HCT116 (cell line): ENCODE results near the gene TM9SF2. TPM values are rescaled to one million over a fixed set of nuclear protein-coding genes. Genes with fewer than 3 reads are reported as not detected.
A peak's percentile ranks its signal among the peaks of the same experiment; 100 is the strongest.

Experiments used
- ATAC-seq: fragments of 200-7000 bp; cut with Tn5 transposase; 2 replicates; pipeline ENCODE4 v1.9.1; 2020; ENCODE audit warnings: mild to moderate bottlenecking, moderate library complexity
- BruUV-seq: library from RNA; stranded (reverse); fragments of 400-500 nt; replicated peaks from 2 replicates; lab custom pipeline; 2021; lab: Mats Ljungman, UMichigan
- CTCF ChIA-PET: fragments of 300-600 bp; sonication (Branson Sonifier 250); formaldehyde crosslinking; loops from one replicate; lab custom pipeline; 2021; ENCODE audit warnings: antibody characterized with exemption; lab: Charles Lee
- POLR2A ChIA-PET: fragments of 300-600, 350-600 bp; sonication (Branson Sonifier 250); formaldehyde crosslinking; loops from one replicate; lab custom pipeline; 2021; ENCODE audit warnings: antibody characterized with exemption; lab: Charles Lee
- RAD21 ChIA-PET, 2 experiments: fragments of 300-600 bp; sonication (Branson Sonifier 250); formaldehyde crosslinking; loops; one replicate each; lab custom pipeline; 2023; ENCODE audit warnings: low total read pairs in 2 of 2; ENCODE audit not compliant: uncharacterized antibody in 2 of 2, unreplicated experiment in 2 of 2, low non-redundant PET in 1 of 2; lab: Charles Lee
- DNase-seq: peaks from one replicate; pipeline ENCODE4 v3.0.0-alpha.2; 2010; ENCODE audit warnings: low read depth, low spot score
- H2AFZ ChIP-seq: fragments of 200-600 bp; shearing (Covaris generic), sonication (generic); 2 replicates; pipeline ENCODE4 v1.6.1; 2017; ENCODE audit warnings: low read depth, mixed run types, mixed read lengths, antibody characterized with exemption, low read length; ENCODE audit not compliant: poor library complexity, severe bottlenecking
- H3K27ac ChIP-seq: 2 replicates; pipeline ENCODE4 v1.5.1; 2012; ENCODE audit warnings: low read depth, low read length
- H3K27me3 ChIP-seq: fragments of 200-600 bp; sonication (generic); 2 replicates; pipeline ENCODE4 v1.6.1; 2016; ENCODE audit warnings: mixed run types, low read length, mixed read lengths; ENCODE audit not compliant: insufficient read depth
- H3K36me3 ChIP-seq, 2 experiments: fragments of 200-500 bp in 1 of 2; fragments of 200-600 bp in 1 of 2; sonication (Bioruptor generic) in 1 of 2; sonication (generic) in 1 of 2; 2 replicates each; pipeline versions ENCODE4 v1.5.1 to v1.6.1; 2014 to 2016; ENCODE audit warnings: low read length in 2 of 2, inconsistent platforms in 1 of 2, mixed read lengths in 1 of 2, mixed run types in 1 of 2; ENCODE audit not compliant: insufficient read depth in 2 of 2, control insufficient read depth in 1 of 2
- H3K4me1 ChIP-seq, 2 experiments: fragments of 200-600 bp in 1 of 2; sonication (generic) in 1 of 2; 2 replicates each; pipeline versions ENCODE4 v1.5.1 to v1.6.1; 2012 to 2017; ENCODE audit warnings: low read length in 2 of 2, inconsistent platforms in 1 of 2, mild to moderate bottlenecking in 1 of 2, mixed read lengths in 1 of 2, mixed run types in 1 of 2, moderate library complexity in 1 of 2; ENCODE audit not compliant: insufficient read depth in 2 of 2, control insufficient read depth in 1 of 2
- H3K4me2 ChIP-seq: fragments of 200-600 bp; sonication (generic); 2 replicates; pipeline ENCODE4 v1.6.1; 2017; ENCODE audit warnings: mixed run types, low read length, mixed read lengths
- H3K4me3 ChIP-seq, 2 experiments: fragments of 200-600 bp in 1 of 2; sonication (generic) in 1 of 2; replicated peaks in 1 of 2; 2 replicates each; pipeline ENCODE4 v1.5.1; 2011 to 2016; ENCODE audit warnings: low read length in 2 of 2, control low read depth in 1 of 2, low read depth in 1 of 2, mild to moderate bottlenecking in 1 of 2, mixed read lengths in 1 of 2, mixed run types in 1 of 2
- H3K79me2 ChIP-seq: fragments of 200-600 bp; sonication (generic); 2 replicates; pipeline ENCODE4 v1.6.1; 2017; ENCODE audit warnings: mild to moderate bottlenecking, mixed run types, low read length, moderate library complexity, mixed read lengths; ENCODE audit not compliant: insufficient read depth
- H3K9ac ChIP-seq: fragments of 200-600 bp; sonication (generic); 2 replicates; pipeline ENCODE4 v1.6.1; 2016; ENCODE audit warnings: low read length, mixed read lengths
- H3K9me2 ChIP-seq: fragments of 200-600 bp; sonication (generic), shearing (Covaris generic); 2 replicates; pipeline ENCODE4 v1.6.1; 2017; ENCODE audit warnings: mixed run types, mild to moderate bottlenecking, moderate library complexity; ENCODE audit not compliant: insufficient read depth
- H3K9me3 ChIP-seq, 2 experiments: fragments of 200-500 bp in 1 of 2; fragments of 200-600 bp in 1 of 2; sonication (Bioruptor generic) in 1 of 2; sonication (generic) in 1 of 2; 2 replicates each; pipeline ENCODE4 v1.6.1; 2014 to 2017; ENCODE audit warnings: low read length in 2 of 2, mixed read lengths in 2 of 2, inconsistent platforms in 1 of 2, low read depth in 1 of 2, mild to moderate bottlenecking in 1 of 2, mixed run types in 1 of 2, moderate library complexity in 1 of 2; ENCODE audit not compliant: control insufficient read depth in 1 of 2, insufficient read depth in 1 of 2
- H4K20me1 ChIP-seq: fragments of 200-600 bp; sonication (generic), shearing (Covaris generic); 2 replicates; pipeline ENCODE4 v1.6.1; 2017; ENCODE audit warnings: mixed run types, mild to moderate bottlenecking, moderate library complexity; ENCODE audit not compliant: insufficient read depth
- EGR1 ChIP-seq: IDR thresholded peaks from 2 replicates; pipeline ENCODE4 v1.6.1; 2012; ENCODE audit warnings: low read depth
- RAD21 ChIP-seq: IDR thresholded peaks from 2 replicates; pipeline ENCODE4 v1.6.1; 2012; ENCODE audit warnings: low read depth, mild to moderate bottlenecking
- intact Hi-C: fragments of 100-400 bp; cut with micrococcal nuclease; formaldehyde crosslinking; loops from 2 replicates; pipeline ENCODE4 v1.10.0; 2022
- total RNA-seq: library from RNA; stranded (reverse); gene quantifications from one replicate; pipeline ENCODE4 v1.2.1, GENCODE V29; 2021; ENCODE audit not compliant: unreplicated experiment
- TF ChIP-seq, protein P1 (sequence below): IDR thresholded peaks from 2 replicates; pipeline ENCODE4 v1.6.1; 2012
- TF ChIP-seq, protein P2 (sequence below): IDR thresholded peaks from 2 replicates; pipeline ENCODE4 v1.6.1; 2012
- TF ChIP-seq, protein P3 (sequence below), 3 experiments: fragments of 200-600 bp in 1 of 3; sonication (generic) in 1 of 3; IDR thresholded peaks in 2 of 3; conservative IDR thresholded peaks in 1 of 3; 2 replicates each; pipeline ENCODE4 v1.5.1; 2012 to 2017; ENCODE audit warnings: low read depth in 2 of 3, low read length in 2 of 3, antibody characterized with exemption in 1 of 3, borderline replicate concordance in 1 of 3, control low read depth in 1 of 3, mild to moderate bottlenecking in 1 of 3, mixed read lengths in 1 of 3, mixed run types in 1 of 3, moderate library complexity in 1 of 3; ENCODE audit not compliant: insufficient read depth in 1 of 3

Gene TM9SF2
- total RNA-seq, 1 experiment from 2014 or later, result 77.8 TPM

DNA sequence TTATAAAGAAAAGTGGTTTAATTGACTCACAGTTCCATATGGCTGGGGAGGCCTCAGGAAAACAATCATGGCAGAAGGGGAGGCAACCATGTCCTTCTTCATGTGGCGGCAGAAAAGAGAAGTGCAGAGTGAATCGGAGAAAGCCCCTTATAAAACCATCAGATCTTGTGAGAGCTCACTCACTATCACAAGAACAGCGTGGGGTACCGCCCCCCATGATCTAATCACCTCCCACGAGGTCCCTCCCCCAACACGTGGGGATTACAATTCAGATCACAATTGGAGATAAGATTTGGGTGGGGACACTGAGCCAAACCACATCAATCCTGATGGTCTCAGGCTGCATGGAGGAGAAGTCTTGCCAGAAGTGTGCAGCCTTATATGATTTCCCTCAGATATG, 26.0 kb downstream of the TM9SF2 start:
- H3K27ac ChIP-seq, result no peak overlapping the region
- RAD21 ChIA-PET, result no interaction called here
- no peak overlapping the region for H3K4me2 ChIP-seq
- no peak overlapping the region for H2AFZ ChIP-seq
- DNase-seq (no peak), ATAC-seq (no peak)
- no peaks in the 10 kb centered on the region for H3K79me2 ChIP-seq
- no peaks in the 10 kb centered on the region for H3K27me3 ChIP-seq
- CTCF ChIA-PET, result no interaction called here
- POLR2A ChIA-PET, result no interaction called here
- no peaks in the 10 kb centered on the region for H3K9me2 ChIP-seq
- peaks cover 9 to 13% of the 10 kb centered on the region in 2 experiments; a peak in 3 of 4 replicates for H3K36me3 ChIP-seq
- no peak overlapping the region for H3K9ac ChIP-seq
- H3K4me1 ChIP-seq, result no peaks in the 10 kb centered on the region
- no peaks in the 10 kb centered on the region for H3K9me3 ChIP-seq
- TF ChIP-seq, protein P1, sequence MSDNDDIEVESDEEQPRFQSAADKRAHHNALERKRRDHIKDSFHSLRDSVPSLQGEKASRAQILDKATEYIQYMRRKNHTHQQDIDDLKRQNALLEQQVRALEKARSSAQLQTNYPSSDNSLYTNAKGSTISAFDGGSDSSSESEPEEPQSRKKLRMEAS, result no peak
- no peak for TF ChIP-seq EGR1
- TF ChIP-seq, all 23 proteins: peak for 0
- Histone ChIP-seq H3K4me3 (no peak overlapping the region), H4K20me1 (no peaks in the 10 kb centered on the region)
- intact Hi-C loops, result no loop called here
- no TSS peak for BruUV-seq

DNA sequence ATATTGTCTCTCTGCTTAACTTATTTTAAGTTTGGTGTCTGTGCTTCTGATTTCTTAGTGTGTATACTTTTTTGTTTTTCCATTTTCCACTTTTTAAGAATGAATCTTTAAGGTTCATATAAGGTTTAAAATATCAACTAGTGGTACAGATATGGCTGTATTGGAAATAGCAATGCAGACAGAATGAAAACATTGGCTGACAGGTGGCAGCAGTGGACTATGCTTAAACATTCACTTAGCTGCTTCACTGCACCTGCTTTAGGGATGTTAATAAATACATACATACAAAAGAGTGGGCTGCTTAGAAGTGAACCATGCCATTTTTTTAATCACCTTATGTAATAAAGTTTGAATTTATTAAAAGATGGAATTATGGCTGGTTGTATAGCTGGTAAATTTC, 27.3 kb downstream of the TM9SF2 start:
- RAD21 ChIA-PET, result no interaction called here
- no TSS peak for BruUV-seq

More for the DNA sequence above, 27.3 kb downstream of the TM9SF2 start:
- intact Hi-C loops, result no loop called here
- TF ChIP-seq, protein P2, sequence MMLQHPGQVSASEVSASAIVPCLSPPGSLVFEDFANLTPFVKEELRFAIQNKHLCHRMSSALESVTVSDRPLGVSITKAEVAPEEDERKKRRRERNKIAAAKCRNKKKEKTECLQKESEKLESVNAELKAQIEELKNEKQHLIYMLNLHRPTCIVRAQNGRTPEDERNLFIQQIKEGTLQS, result no peak
- TF ChIP-seq RAD21, result peak; percentile 35; the same call in 1 of the 2 replicates
- TF ChIP-seq, protein P3, sequence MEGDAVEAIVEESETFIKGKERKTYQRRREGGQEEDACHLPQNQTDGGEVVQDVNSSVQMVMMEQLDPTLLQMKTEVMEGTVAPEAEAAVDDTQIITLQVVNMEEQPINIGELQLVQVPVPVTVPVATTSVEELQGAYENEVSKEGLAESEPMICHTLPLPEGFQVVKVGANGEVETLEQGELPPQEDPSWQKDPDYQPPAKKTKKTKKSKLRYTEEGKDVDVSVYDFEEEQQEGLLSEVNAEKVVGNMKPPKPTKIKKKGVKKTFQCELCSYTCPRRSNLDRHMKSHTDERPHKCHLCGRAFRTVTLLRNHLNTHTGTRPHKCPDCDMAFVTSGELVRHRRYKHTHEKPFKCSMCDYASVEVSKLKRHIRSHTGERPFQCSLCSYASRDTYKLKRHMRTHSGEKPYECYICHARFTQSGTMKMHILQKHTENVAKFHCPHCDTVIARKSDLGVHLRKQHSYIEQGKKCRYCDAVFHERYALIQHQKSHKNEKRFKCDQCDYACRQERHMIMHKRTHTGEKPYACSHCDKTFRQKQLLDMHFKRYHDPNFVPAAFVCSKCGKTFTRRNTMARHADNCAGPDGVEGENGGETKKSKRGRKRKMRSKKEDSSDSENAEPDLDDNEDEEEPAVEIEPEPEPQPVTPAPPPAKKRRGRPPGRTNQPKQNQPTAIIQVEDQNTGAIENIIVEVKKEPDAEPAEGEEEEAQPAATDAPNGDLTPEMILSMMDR (IDR thresholded peaks at IDR 0.05 in 2 of 3, conservative IDR thresholded peaks at IDR 0.05 in 1 of 3; ENCODE audit: borderline replicate concordance in 1 of 3, insufficient read depth in 1 of 3, low read depth in 2 of 3, low read length in 2 of 3), result peak in 2 of 3 experiments; percentile 16 to 29; a peak in 2 of 6 replicates
- Histone ChIP-seq H3K36me3 (peaks cover 3 to 6% of the 10 kb centered on the region in 2 experiments; a peak in 3 of 4 replicates), H3K27me3 (no peaks in the 10 kb centered on the region), H3K27ac (no peak overlapping the region), H3K4me2 (no peak overlapping the region), H3K9me3 (no peaks in the 10 kb centered on the region), H3K79me2 (no peaks in the 10 kb centered on the region), H3K9ac (no peak overlapping the region), H4K20me1 (no peaks in the 10 kb centered on the region), H3K4me3 (no peak overlapping the region), H2AFZ (no peak overlapping the region), H3K9me2 (no peaks in the 10 kb centered on the region), H3K4me1 (no peaks in the 10 kb centered on the region)
- CTCF ChIA-PET, result no interaction called here
- DNase-seq (no peak), ATAC-seq (peak; percentile 70)
- POLR2A ChIA-PET, result no interaction called here
